ENCODE measurements around the gene MCTP2.

DNA sequence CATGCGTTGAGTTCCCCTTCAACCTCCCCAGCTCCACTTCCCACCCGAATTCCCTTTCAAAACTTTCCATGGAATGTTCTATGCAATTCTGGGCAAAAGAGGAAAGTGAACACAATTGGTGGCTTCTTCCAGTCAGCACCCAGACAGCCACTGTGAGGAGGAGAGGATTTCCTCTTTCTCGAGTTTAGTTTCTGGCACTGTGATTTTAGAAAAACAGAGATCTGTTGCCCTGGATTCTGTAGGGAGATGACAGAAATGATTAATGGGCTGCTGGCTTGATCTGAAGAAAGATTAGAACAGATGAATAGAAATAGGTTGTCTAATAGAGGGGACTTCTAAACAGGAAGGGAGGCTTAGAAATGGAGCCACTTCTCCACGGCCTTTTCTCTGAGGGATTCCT lies 172.0 kb downstream of the MCTP2 start:
- TF ChIP-seq TAF1 (IDR thresholded peaks at IDR 0.05; ENCODE audit: borderline replicate concordance, low read depth, low read length) (no peak), POLR2A (IDR thresholded peaks at IDR 0.05; ENCODE audit: low read depth, low read length) (no peak), POLR2AphosphoS5 (IDR thresholded peaks at IDR 0.05; ENCODE audit: low read depth, low read length) (no peak)

Data from GM12892 (cell line).